H1 (cell line): ENCODE measurements around the gene PSD2.

Experiments
- CHD1 ChIP-seq: IDR thresholded peaks from 2 replicates; pipeline ENCODE4 v1.6.1; 2012; ENCODE audit warnings: low read depth, low read length, improper control_type of control experiment
- CREB1 ChIP-seq: IDR thresholded peaks from 2 replicates; pipeline ENCODE4 v1.6.1; 2012; ENCODE audit warnings: inconsistent platforms
- EP300 ChIP-seq, 2 experiments: IDR thresholded peaks; 1 replicate in 1 of 2; 2 replicates in 1 of 2; pipeline ENCODE4 v1.6.1; 2011 to 2012; ENCODE audit warnings: low read depth in 2 of 2, low read length in 2 of 2, mild to moderate bottlenecking in 2 of 2, borderline replicate concordance in 1 of 2, inconsistent platforms in 1 of 2, moderate library complexity in 1 of 2
- JUND ChIP-seq: IDR thresholded peaks from 2 replicates; pipeline ENCODE4 v1.6.1; 2011; ENCODE audit warnings: mild to moderate bottlenecking, improper control_type of control experiment, low read length
- POLR2A ChIP-seq, 2 experiments: IDR thresholded peaks; 1 replicate in 1 of 2; 2 replicates in 1 of 2; pipeline ENCODE4 v1.6.1; 2011; ENCODE audit warnings: low read depth in 2 of 2, low read length in 2 of 2, mild to moderate bottlenecking in 2 of 2; ENCODE audit errors: control extremely low read depth in 1 of 2
- TF ChIP-seq, protein P1 (sequence below), 3 experiments: IDR thresholded peaks; 1 replicate in 2 of 3; 2 replicates in 1 of 3; pipeline versions ENCODE4 v1.5.1 to v1.6.1; 2011; ENCODE audit warnings: low read length in 3 of 3, mild to moderate bottlenecking in 3 of 3, inconsistent platforms in 2 of 3, low read depth in 1 of 3, moderate library complexity in 1 of 3; ENCODE audit not compliant: insufficient read depth in 1 of 3; ENCODE audit errors: control extremely low read depth in 1 of 3

DNA sequence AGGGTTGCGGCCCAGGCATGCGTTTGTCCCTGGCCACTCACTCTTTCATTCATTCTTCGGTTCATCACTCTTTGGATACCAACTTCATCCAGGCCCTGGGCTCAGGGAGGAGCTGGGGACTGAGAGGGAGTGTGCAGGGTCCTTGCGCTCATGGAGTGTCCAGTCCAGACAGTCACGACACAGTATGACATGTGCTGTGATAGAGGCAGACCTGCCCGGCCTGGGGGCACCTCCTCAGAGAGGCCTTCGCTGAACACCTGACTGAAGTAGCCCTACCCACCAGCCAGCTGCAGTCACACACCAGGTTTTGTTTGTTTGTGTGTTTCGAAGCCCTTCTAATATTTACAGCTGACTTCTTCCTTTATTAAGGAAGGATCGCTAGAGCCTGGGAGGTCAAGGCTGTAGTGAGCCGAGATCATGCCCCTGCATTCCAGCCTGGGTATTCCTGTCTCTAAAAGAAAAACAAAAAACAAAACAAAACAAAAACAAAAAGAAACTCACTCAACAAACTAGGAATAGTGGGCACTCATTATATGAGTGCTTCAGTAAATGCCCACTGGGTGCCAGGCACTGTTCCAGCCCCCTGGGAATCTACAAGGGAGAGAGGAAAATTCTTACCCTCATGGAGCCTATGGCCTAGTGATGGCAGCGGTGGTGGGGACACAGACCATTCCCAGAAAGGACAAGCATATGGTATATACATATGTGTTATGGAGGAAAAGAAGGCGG, 6.3 kb upstream of the PSD2 start:
- TF ChIP-seq CREB1 (no peak), CHD1 (no peak), POLR2A (IDR thresholded peaks at IDR 0.05; ENCODE audit: control extremely low read depth in 1 of 2, low read depth in 2 of 2, low read length in 2 of 2) (no peak), EP300 (IDR thresholded peaks at IDR 0.05; ENCODE audit: borderline replicate concordance in 1 of 2, low read depth in 2 of 2, low read length in 2 of 2) (no peak), JUND (no peak)
- TF ChIP-seq, protein P1, sequence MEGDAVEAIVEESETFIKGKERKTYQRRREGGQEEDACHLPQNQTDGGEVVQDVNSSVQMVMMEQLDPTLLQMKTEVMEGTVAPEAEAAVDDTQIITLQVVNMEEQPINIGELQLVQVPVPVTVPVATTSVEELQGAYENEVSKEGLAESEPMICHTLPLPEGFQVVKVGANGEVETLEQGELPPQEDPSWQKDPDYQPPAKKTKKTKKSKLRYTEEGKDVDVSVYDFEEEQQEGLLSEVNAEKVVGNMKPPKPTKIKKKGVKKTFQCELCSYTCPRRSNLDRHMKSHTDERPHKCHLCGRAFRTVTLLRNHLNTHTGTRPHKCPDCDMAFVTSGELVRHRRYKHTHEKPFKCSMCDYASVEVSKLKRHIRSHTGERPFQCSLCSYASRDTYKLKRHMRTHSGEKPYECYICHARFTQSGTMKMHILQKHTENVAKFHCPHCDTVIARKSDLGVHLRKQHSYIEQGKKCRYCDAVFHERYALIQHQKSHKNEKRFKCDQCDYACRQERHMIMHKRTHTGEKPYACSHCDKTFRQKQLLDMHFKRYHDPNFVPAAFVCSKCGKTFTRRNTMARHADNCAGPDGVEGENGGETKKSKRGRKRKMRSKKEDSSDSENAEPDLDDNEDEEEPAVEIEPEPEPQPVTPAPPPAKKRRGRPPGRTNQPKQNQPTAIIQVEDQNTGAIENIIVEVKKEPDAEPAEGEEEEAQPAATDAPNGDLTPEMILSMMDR (IDR thresholded peaks at IDR 0.05; ENCODE audit: control extremely low read depth in 1 of 3, insufficient read depth in 1 of 3, low read depth in 1 of 3, low read length in 3 of 3): no peak
